HG03442 (cell line): ENCODE data around the gene RPUSD3.
"Not testable (repeated sequence)": the region's sequence is repeated elsewhere in the genome, so short reads cannot be mapped to it uniquely, and the experiment has no call there.

Experiments
- ATAC-seq: cut with Tn5 transposase; IDR thresholded peaks from one replicate; pipeline ENCODE4 v1.9.1; 2021; ENCODE audit warnings: mild to moderate bottlenecking, moderate library complexity; ENCODE audit not compliant: unreplicated experiment

Gene RPUSD3

DNA sequence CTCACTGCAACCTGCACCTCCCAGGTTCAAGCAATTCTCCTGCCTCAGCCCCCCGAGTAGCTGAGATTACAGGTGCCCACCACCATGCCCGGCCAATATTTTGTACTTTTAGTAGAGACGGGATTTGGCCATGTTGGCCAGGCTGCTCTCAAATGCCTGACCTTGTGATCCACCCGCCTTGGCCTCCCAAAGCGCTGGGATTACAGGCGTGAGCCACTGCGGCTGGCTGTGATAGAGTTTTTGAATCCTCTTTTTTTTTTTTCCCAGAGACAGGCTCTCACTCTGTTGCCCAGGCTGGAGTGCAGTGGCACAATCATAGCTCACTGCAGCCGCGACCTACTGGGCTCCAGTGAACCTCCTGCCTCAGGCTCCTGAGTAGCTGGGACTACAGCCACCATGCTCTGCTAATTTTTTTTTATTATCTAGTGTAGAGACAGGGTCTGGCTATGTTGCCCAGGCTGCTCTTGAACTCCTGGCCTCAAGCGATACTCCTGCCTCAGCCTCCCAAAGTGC lies 21.4 kb upstream of the RPUSD3 start:
- ATAC-seq, result not testable (repeated sequence)

- ATAC-seq, result no peak
Observed at GRCh38 chr3:9864200-9864927, 20.6 kb upstream of the RPUSD3 start.

- no peak for ATAC-seq
Observed at GRCh38 chr3:9863058-9863772, 19.4 kb upstream of the RPUSD3 start.

GRCh38 chr3:9862391-9863057 lies 18.7 kb upstream of the RPUSD3 start:
- no peak for ATAC-seq

DNA sequence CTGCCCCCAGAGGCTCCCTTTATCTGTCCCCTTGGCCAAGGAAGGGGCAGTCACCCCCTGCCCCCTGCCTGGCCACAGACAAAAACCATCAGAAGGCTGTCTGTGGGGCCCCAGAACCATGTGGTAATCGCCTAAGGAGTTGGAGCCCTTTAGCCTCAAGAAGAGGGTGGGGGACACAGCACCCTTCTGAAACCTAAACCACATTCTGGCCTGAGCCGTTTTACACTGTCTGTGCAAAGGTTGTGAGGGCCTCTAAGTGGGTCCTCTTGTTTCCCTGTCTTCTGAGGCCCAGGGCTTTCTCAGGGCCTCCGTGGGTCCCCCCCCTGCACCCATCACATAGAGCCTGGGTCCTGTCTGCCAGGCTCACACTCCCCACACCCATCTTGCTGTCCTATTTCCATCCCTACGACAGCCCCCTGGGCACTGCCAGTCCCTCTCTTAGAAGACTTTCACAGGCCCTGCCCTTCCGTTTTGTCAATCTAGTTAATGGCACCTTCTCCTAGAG lies 17.9 kb upstream of the RPUSD3 start:
- ATAC-seq, result no peak

DNA sequence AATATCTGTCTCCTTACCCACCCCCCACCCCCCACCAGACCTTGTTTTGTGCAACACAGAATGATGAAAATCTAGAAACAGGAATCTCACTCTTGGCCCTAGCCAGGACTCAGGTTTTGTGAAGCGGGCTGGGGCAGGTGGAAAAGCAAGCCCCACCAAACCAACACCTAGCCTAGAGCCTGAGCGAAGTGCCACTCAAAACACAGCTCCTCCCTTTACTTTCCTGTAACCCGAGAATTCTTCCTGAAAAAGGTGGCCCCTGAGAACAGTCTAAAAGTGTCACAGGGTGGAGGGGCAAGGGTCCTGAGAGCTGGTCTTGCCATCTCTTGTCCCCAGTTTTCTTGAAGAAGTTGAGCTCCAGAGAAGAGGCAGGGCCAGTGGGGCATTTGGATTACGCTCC lies 17.4 kb upstream of the RPUSD3 start:
- no peak for ATAC-seq

DNA sequence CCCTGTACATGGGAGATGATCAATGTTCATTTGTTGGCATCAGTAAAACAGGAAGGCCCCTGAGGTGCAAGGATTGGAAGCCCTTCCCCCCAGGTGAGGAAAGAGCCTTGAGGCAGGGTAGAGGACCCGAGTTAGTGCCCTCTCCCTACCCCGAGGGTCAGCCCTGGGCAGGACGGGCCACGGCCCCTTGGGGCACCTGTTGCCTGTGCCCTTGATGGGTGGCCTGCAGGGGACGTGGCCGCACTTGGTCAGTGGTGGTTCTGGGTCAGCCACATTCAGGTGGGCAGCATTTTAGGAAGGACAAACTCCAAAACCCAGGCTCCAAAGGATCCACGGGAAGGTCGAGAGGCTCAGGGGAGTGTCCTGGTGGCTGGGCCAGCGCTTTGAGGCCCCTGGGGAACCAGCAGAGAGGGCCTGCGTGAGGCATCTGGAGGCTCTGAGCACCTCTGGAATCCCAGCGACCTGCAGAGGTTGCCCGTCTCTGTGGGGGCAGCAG lies 15.8 kb upstream of the RPUSD3 start:
- ATAC-seq, result no peak

GRCh38 chr3:9855594-9855993 lies 11.8 kb upstream of the RPUSD3 start:
- ATAC-seq, result no peak

- ATAC-seq, result not testable (repeated sequence)
Observed at GRCh38 chr3:9854291-9854940, 10.6 kb upstream of the RPUSD3 start.

- no peak for ATAC-seq
Observed at GRCh38 chr3:9852528-9852927, 8.7 kb upstream of the RPUSD3 start.

- not testable (repeated sequence) for ATAC-seq
Observed at GRCh38 chr3:9851926-9852325, 8.1 kb upstream of the RPUSD3 start.

- ATAC-seq, result not testable (repeated sequence)
Observed at GRCh38 chr3:9851383-9851782, 7.6 kb upstream of the RPUSD3 start.

DNA sequence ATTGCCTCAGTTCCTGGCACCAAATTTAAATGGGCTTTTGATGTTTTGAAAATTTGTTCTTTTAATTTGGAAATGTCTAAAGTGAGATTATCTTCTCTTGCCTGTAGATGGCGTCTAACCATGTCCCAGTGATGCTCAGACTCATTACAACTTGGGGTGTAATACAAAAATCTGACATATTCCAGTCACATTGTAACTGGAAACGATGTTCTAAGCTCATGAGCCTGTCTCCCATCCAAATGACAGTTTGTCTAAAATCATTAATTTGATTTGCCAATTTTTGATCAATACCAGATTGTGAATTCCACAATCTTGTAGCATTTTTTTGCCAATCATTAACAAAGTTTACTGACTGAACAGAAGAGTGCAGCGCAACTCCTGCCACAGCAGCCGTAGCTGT lies 5.1 kb upstream of the RPUSD3 start:
- not testable (repeated sequence) for ATAC-seq

GRCh38 chr3:9847870-9848269 lies 4.1 kb upstream of the RPUSD3 start:
- not testable (repeated sequence) for ATAC-seq

DNA sequence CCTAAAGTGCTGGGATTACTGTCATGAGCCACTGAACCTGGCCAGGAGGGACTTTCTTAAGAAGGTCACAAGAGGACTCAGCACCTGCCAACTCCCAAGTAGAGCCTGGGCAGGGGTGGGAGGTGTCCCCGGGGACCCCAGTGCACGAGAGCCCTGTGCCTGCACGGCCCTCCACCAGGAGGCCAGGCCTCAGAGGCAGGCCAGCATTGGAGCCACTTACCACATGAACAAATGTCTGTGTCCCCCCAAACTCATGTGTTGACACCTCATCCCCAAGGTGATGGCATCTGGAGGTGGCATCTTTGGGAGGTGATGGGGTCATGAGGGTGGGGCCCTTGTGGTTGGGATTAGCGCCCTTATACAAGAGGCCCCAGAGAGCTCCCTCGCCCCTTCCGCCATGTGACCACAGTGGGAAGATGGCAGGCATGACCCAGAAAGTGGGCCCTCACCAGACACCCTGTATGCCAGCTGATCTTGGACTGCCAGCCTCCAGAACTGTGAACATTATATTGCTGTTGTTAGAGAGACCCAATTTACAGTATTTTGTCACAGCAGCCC lies 3.2 kb upstream of the RPUSD3 start:
- no peak for ATAC-seq

DNA sequence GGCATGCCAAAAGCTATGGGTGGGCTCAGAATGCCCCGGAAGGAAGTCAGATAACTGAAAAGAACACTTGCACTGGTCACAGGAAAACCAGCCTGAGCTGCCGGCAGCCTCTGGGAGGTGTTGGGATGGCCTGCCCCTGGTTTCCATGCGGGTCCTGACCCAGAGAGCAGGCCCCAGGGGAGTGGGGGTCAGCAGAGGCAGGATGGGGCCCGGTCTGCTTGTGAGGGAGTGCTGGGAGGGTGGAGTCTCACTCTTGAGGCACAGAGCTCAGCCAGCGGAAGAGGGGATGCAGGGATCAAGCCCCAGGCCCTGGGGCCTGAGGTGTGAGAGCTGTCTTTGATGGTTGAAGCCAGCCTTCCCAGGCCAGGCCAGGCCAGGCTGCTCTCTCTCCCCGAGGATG lies 2.4 kb upstream of the RPUSD3 start:
- ATAC-seq, result no peak

DNA sequence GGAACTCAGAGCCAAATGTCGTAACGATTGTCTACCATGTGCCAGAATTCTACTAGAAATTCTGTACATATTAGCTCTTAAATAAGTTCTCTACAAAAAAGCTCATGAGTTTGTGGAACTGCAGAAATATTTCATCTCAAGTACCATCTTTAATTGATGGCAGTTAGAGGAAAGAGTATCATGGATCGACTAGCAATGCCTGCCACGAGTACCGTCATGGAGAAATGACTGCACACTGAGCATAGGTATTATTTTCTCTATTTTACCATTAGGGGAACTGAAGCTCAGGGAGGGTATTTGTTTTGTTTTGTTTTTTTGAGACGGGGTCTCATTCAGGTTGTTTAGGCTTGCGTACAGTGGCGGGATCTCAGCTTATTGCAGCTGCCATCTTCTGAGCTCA lies 2.8 kb downstream of the RPUSD3 start:
- no peak for ATAC-seq

- ATAC-seq, result no peak
Observed at GRCh38 chr3:9838856-9839255, 5.0 kb downstream of the RPUSD3 start.

GRCh38 chr3:9837701-9838582 lies 5.9 kb downstream of the RPUSD3 start:
- no peak for ATAC-seq
